GM12872 (cell line): Measurements from ENCODE around the gene TAF9B.
A peak's percentile ranks its signal among the peaks of the same experiment; 100 is the strongest.

Experiments
- TF ChIP-seq, protein P1 (sequence below): IDR thresholded peaks from 3 replicates; pipeline ENCODE4 v1.5.1; 2011; ENCODE audit warnings: low read depth, mild to moderate bottlenecking, low read length, moderate library complexity; ENCODE audit not compliant: insufficient read depth

Gene TAF9B

DNA sequence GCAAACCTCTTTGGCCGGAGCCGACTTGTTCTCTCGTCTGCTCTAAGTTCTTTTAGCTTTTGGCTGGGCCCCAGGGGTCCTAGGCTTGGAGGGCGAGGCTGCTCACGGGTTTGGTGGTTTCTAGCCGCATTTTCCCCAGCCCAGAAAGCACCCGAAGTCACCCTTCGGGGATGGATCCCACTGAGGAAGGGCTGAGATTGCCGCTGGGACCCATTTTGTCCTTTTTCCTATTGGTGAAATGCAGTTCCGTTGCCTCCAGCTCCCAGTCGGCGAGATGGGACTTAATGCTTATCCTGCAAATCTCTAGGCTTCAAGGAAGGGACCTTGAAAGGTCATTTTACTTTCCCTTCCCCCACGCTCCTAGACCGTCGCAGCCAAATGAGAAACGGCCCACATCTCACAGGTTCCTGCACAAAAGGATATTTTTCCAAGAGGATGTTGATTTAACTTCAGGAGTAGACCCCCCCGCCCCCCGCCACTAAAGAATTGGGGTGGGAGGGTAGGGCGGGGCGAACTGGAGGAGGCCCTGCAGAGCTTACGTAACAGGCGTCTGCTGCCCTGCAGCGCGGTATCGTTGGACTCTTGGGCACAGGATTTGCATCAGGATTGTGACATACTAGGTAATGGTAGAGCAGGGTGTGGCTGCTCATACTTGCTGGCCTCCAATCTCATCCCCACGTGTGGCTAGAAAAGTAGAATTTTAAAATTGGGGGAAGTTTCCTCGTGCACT, 34.8 kb downstream of the TAF9B start:
- TF ChIP-seq, protein P1, sequence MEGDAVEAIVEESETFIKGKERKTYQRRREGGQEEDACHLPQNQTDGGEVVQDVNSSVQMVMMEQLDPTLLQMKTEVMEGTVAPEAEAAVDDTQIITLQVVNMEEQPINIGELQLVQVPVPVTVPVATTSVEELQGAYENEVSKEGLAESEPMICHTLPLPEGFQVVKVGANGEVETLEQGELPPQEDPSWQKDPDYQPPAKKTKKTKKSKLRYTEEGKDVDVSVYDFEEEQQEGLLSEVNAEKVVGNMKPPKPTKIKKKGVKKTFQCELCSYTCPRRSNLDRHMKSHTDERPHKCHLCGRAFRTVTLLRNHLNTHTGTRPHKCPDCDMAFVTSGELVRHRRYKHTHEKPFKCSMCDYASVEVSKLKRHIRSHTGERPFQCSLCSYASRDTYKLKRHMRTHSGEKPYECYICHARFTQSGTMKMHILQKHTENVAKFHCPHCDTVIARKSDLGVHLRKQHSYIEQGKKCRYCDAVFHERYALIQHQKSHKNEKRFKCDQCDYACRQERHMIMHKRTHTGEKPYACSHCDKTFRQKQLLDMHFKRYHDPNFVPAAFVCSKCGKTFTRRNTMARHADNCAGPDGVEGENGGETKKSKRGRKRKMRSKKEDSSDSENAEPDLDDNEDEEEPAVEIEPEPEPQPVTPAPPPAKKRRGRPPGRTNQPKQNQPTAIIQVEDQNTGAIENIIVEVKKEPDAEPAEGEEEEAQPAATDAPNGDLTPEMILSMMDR: no peak

DNA sequence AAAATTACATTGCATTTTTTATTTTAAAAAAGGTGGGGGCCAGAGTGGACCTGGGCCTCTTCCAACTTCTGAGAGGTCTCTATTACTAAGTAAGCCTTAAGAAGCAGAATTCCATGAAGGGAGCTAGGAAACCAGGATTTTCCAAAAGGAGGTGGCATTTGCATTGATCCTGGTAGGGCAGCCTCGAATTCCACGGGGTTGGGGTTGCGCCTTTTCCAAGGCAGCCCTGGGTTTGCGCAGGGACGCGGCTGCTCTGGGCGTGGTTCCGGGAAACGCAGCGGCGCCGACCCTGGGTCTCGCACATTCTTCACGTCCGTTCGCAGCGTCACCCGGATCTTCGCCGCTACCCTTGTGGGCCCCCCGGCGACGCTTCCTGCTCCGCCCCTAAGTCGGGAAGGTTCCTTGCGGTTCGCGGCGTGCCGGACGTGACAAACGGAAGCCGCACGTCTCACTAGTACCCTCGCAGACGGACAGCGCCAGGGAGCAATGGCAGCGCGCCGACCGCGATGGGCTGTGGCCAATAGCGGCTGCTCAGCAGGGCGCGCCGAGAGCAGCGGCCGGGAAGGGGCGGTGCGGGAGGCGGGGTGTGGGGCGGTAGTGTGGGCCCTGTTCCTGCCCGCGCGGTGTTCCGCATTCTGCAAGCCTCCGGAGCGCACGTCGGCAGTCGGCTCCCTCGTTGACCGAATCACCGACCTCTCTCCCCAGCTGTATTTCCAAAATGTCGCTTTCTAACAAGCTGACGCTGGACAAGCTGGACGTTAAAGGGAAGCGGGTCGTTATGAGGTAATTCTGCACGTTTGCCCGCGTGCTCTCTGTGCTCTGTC, 35.6 kb downstream of the TAF9B start, which contains the start of gene PGK1:
PGK1 (plus strand) TSS at position 626 of the 824 bp plus-strand sequence; CDS start at position 719, 93 bp downstream.
- TF ChIP-seq, protein P1: no peak

DNA sequence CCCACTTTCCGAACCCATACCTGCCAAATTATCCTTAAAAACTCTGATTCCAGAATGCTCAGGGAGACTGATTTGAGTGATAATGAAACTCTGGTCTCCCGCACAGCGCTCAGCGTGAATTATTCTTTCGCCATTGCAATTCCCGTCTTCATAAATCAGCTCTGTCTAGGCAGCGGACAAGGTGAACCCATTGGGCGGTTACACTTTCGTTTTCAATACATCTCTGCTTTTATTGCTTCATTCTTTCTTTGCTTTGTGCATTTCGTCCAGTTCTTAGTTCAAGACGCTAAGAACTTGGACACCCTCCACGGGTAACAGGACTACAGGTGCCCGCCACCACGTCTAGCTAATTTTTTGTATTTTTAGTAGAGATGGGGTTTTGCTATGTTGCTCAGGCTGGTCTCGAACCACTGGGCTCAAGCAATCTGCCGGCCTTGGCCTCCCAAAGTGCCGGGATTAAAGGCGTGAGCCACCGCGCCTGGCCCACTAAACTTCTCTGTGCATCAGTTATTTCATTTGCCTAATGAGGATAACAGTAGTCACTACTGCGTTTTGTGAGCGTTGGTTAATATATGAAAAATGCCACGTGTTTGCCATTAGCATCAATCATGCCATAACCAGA, 36.3 kb downstream of the TAF9B start:
- TF ChIP-seq, protein P1: no peak

DNA sequence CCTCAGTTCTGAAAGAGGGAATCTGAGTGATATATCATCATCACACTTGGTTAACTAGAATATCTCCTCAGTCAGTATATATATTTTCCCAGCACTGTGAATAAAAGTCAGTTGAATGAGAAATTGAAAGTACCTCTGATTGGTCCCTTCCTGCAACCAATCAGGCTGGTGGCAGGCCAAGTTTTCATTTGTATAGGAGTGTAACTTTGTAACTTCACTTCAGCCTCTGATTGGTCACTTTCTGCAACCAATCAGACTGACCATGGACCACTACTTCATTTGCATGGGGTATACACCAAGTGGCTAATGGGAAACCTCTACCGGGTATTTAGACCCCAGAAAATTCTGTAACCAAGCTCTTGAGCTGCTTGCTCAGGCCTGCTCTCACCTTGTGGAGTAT, 37.4 kb downstream of the TAF9B start:
- TF ChIP-seq, protein P1: no peak

DNA sequence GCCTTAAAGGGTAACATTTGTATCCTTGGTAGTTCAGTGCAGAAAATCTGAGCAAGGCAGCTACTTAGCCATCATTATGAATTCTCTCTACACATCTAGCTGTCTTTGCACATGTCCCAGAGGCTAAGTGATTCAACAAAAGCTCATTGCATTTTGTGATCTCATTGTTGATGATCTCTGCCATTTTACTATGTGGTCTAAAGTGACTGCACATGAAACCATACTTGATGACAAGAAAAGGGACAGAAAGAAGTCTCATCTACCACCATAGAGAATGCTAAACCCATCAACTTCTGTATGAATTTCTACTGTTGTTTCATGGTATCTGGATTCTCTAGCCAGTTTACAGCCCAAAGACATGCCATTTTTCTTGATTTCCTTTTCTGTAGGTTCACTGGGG, 41.3 kb downstream of the TAF9B start:
- TF ChIP-seq, protein P1: no peak

DNA sequence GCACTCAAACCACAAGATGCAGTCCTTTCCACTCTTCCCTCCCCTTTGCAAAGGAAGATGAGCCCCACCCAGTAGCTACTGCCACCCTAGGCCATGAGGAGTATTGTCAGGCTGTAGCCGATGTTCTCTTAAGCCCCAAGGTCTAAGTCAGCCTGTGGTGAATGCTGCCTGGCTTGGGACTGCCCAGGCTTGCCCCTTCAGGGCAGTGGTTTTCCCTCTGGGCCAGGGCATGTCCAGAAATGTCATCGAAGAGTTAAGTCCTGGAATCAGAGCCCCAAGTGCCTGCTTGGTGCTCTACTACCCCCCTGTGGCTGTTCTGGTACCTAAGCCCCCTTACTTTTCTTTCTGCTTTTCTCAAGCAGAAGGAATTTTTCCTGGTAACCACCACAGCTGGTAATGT, 47.2 kb downstream of the TAF9B start:
- TF ChIP-seq, protein P1: peak; percentile 62
